KOPT-K1 (cell line): Measurements from ENCODE around the gene CDK5RAP1.

Source experiments
- H3K27ac ChIP-seq: fragments of 200-600 bp; sonication (generic); 2 replicates; pipeline ENCODE4 v1.5.1; 2016; ENCODE audit warnings: antibody characterized with exemption, mild to moderate bottlenecking, low read depth, low read length; ENCODE audit not compliant: poor library complexity, severe bottlenecking
- H3K36me3 ChIP-seq: fragments of 200-600 bp; sonication (generic); 2 replicates; pipeline ENCODE4 v1.5.1; 2017; ENCODE audit warnings: antibody characterized with exemption, mild to moderate bottlenecking, low read length, moderate library complexity; ENCODE audit not compliant: insufficient read depth
- H3K9me3 ChIP-seq: fragments of 200-600 bp; sonication (generic); 2 replicates; pipeline ENCODE4 v1.5.1; 2017; ENCODE audit warnings: antibody characterized with exemption, low read length, mild to moderate bottlenecking; ENCODE audit not compliant: insufficient read depth, poor library complexity, severe bottlenecking

Gene CDK5RAP1

DNA sequence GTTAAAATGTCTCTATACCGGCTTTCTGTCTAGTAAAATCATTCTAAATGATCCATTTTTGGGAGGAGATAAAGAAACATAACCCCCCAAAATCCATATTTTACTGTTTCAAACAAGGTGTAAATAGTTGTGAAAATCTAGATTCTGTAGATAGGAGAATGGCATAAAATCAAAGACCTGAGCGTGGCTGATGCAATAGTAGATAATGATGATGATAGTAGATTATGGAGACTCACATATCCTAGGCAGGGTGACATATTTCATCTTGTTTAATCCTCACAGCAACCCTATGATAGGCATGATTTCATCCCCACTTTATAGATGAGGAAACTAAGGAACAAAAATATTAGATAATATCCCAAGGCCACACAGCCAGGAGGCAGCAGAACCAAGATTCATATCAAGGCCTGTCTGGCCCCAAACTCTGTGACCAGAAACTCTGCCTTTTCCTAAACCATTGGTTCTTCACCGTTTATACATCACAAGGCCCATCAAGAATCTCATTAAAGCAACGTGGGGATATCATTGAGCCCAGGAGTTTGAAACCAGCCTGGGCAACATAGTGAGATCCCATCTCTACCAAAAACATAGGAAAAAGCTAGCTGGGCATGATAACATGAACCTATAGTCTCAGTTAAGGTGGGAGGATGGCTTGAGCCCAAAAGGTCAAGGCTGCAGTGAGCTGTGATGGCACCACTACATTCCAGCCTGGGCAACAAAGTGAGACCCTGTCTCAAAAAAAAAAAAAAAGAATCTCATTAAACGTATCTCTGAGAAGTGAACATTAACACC is 62.7 kb downstream of the CDK5RAP1 start:
- H3K36me3 ChIP-seq = no peaks in the 10 kb centered on the region
- no peaks in the 10 kb centered on the region for H3K9me3 ChIP-seq
- no peak overlapping the region for H3K27ac ChIP-seq

DNA sequence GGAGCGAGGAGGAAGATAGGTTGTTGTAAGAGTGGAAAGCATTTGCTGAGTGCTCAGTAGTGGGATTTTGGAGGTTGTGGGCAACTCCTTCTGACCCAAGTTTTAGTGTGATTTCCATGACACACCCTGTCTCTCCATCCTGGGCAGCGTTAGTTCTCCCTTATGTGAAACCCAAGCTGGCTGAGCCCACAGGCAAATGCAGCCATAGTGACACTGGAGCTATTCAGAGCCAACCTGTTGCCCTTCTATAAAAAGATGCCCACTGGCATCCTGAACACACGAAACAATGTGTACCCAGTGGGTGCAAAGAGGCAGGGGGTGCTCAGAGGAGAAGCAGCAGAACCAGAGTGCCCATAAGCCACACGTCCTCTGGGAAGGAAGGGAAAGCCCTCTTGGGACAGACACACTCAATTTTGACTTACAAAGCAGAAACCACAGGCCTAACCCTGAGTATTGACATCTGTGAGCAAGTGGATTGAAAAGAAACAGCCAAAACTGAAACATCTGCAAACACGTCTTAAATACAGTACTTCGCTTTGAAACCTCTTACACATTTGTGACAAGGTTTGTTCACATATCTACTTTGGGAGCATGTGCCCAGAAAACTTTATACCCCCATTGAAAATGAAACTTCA is 63.7 kb downstream of the CDK5RAP1 start:
- no peak overlapping the region for H3K27ac ChIP-seq
- no peaks in the 10 kb centered on the region for H3K36me3 ChIP-seq

DNA sequence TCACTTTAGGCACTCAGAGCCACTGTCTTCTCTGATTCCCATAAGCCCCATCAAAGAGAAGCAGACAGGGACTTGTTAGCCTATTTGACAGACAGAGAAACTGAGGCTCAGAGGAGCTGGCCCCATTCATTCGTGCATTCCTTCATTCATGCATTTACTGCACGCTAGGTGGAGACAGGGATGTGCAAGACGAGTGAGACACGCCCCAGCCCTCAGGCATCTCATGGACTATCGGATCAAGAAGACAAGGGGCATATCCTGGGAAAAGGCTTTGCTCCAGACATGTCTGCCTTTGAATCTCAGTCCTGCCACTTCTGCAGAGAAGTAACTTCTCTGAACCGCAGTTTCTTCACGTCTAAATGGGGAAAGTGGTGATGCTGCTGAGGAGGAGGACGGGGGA is 64.2 kb downstream of the CDK5RAP1 start:
- H3K27ac ChIP-seq = no peak overlapping the region
- no peaks in the 10 kb centered on the region for H3K36me3 ChIP-seq
- no peaks in the 10 kb centered on the region for H3K9me3 ChIP-seq

More for the DNA sequence above, 63.7 kb downstream of the CDK5RAP1 start:
- H3K9me3 ChIP-seq = no peaks in the 10 kb centered on the region

- Histone ChIP-seq H3K9me3 (no peaks in the 10 kb centered on the region), H3K27ac (no peak overlapping the region), H3K36me3 (no peaks in the 10 kb centered on the region)
These were observed 64.9 kb downstream of the CDK5RAP1 start for GRCh38 chr20:33336375-33336774.

DNA sequence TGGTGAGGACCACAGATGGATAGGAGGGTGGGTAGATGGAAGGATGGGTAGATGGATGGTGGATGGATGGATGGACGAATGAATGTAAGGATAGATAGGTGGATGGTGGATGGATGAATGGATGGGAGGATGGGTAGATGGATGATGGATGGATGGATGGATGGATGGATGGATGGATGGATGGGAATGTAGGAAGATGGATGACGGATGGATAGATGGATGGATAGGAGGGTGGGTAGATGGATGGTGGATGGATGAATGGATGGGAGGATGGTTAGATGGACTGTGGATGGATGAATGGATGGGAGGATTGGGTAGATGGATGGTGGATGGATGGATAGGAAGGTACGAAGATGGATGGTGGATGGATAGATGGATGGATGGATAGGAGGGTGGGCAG is 67.2 kb downstream of the CDK5RAP1 start:
- no peaks in the 10 kb centered on the region for H3K9me3 ChIP-seq
- H3K36me3 ChIP-seq = no peaks in the 10 kb centered on the region
- H3K27ac ChIP-seq = no peak overlapping the region

- no peaks in the 10 kb centered on the region for H3K9me3 ChIP-seq
- no peaks in the 10 kb centered on the region for H3K36me3 ChIP-seq
- no peak overlapping the region for H3K27ac ChIP-seq
These were observed 67.7 kb downstream of the CDK5RAP1 start for GRCh38 chr20:33333616-33334015.

DNA sequence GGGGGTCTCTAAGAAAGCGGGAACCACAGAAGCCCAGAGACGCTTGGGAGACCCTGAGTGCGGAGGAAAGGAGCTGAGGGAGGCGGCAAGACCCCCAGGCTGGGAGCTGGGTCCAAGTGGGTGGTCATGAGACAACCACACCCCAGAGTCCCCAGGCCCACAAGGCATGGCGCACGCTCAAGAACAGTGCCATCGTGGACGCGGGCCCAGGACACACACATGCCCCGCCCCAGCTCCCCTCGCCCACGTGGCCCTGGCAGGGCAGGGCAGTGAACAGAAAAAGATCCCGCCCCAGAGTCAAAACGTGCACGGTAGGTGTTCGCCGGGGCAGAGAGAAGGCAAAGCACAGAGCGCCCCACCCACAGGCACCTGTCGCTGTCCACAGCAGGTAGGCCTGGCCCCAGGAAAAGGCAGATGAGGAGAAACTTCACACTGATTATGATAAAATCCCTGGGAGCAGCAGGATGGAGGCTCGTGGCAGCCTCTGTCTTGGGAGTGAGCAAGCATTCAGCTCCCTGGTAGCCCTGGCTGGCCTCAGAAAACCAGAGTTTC is 68.3 kb downstream of the CDK5RAP1 start:
- Histone ChIP-seq H3K27ac (no peak overlapping the region), H3K36me3 (no peaks in the 10 kb centered on the region), H3K9me3 (no peaks in the 10 kb centered on the region)

- Histone ChIP-seq H3K27ac (no peak overlapping the region), H3K36me3 (no peaks in the 10 kb centered on the region), H3K9me3 (no peaks in the 10 kb centered on the region)
These were observed 72.9 kb downstream of the CDK5RAP1 start for GRCh38 chr20:33328157-33329137.

DNA sequence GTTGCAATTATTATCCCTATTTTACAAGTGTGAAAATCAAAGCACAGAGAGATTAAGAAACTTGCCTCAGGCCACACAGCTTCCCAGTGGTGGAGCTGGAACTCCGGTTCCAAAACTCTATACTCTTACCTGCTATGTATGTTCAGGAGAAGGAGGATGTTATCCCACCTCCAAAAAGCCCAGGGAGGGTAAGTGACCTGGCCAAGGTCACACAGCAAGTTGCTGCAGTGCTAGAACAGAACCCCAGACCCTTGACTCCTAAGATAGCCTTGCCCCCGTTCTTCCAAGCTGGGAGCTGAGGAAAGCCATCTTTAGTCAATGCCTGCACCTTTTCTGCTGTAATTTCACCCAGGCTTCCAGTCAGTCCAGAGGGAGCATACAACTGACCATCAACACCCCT is 76.0 kb downstream of the CDK5RAP1 start:
- H3K27ac ChIP-seq = no peak overlapping the region

DNA sequence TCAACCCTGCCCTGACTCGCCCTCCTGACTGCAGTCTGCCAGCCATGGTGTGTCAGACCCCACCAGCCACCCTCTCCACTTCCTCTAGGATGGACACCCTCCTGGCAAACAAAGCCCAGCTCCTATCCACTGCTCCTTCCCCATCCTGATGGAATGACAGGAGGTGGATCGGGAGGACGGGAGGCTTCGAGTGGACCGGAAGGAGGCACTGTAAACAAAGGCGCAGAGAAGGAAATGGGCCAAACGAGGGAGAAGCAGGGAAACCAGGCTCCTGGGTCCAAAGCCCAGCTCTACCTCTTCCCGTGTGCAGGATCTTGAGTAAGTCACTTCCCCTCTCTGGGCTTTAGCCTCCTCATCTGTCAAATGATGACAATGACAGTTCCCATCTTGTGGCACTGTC is 78.1 kb downstream of the CDK5RAP1 start:
- Histone ChIP-seq H3K27ac (no peak overlapping the region), H3K36me3 (no peaks in the 10 kb centered on the region), H3K9me3 (no peaks in the 10 kb centered on the region)

More for the DNA sequence above, 76.0 kb downstream of the CDK5RAP1 start:
- Histone ChIP-seq H3K36me3 (no peaks in the 10 kb centered on the region), H3K9me3 (no peaks in the 10 kb centered on the region)

DNA sequence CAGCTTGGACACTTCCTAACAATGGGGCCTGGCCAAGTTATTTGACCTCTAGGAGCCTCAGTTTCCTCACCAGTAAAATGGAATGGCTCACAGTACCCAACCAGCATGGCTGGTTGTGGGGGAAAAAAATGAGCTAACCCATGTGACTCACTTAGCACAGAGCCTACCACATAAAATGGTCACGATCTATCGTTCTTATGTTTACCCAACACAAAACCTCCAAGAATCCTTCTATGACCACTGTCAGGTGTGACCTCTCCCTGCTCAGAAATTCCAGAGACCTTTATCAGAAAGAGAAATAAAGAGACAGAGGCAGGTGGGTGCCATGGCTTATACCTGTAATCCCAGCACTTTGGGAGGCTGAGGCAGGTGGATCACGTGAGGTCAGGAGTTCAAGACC is 78.9 kb downstream of the CDK5RAP1 start:
- H3K9me3 ChIP-seq = no peaks in the 10 kb centered on the region
- no peak overlapping the region for H3K27ac ChIP-seq

DNA sequence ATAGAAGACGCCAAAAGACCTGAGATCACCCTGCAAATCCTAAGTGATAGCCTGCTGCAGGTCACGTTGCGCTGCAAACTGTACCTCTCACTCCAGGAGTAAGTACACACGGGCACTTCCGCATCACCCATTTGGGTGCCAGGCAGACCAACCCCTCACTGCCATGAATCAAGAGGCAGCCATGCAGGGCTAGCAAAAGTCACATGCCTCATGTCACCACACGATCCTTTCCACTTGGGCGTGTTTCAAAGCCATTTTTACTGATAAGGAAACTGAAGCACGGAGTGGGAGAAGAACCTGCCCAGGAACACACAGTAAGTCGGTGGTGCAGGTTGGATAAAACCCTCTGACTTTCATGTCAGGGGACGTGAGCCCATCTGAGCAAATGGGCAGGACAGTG is 81.3 kb downstream of the CDK5RAP1 start:
- Histone ChIP-seq H3K27ac (no peak overlapping the region), H3K9me3 (no peaks in the 10 kb centered on the region), H3K36me3 (no peaks in the 10 kb centered on the region)

More for the DNA sequence above, 78.9 kb downstream of the CDK5RAP1 start:
- no peaks in the 10 kb centered on the region for H3K36me3 ChIP-seq

- Histone ChIP-seq H3K27ac (no peak overlapping the region), H3K9me3 (no peaks in the 10 kb centered on the region), H3K36me3 (no peaks in the 10 kb centered on the region)
These were observed 83.3 kb downstream of the CDK5RAP1 start for GRCh38 chr20:33318096-33318429.

- Histone ChIP-seq H3K36me3 (no peaks in the 10 kb centered on the region), H3K9me3 (no peaks in the 10 kb centered on the region), H3K27ac (no peak overlapping the region)
These were observed 83.8 kb downstream of the CDK5RAP1 start for GRCh38 chr20:33317424-33318095.
